ENCODE results near the gene FAM181A. TPM values are rescaled to one million over a fixed set of nuclear protein-coding genes. Genes with fewer than 3 reads are reported as not detected.

Gene FAM181A
- total RNA-seq, 4 donors from 2014 or later = not detected

GRCh38 chr14:93944348-93945069, 17.4 kb downstream of the FAM181A start:
- peaks cover 0 to 5% (median 0%) of the 10 kb centered on the region in 4 donors for H3K4me1 ChIP-seq
- peaks cover 0 to 10% (median 0%) of the 10 kb centered on the region in 3 donors for H3K36me3 ChIP-seq
- no peak for DNase-seq
- H3K27me3 ChIP-seq = no peaks in the 10 kb centered on the region
- no peaks in the 10 kb centered on the region for H3K9me3 ChIP-seq
- H3K4me3 ChIP-seq = no peak overlapping the region
- no peak for TF ChIP-seq POLR2A (IDR thresholded peaks at IDR 0.05)
- no peak for TF ChIP-seq CTCF (IDR thresholded peaks at IDR 0.05)
- H3K27ac ChIP-seq = peak overlapping the region in 1 of 4 donors; percentile 26

- Histone ChIP-seq H3K27me3 (no peaks in the 10 kb centered on the region), H3K4me1 (peaks cover 0 to under 1% (median 0%) of the 10 kb centered on the region in 4 donors), H3K27ac (no peak overlapping the region), H3K4me3 (no peak overlapping the region), H3K9me3 (no peaks in the 10 kb centered on the region), H3K36me3 (peaks cover 0 to 10% (median 0%) of the 10 kb centered on the region in 3 donors)
- DNase-seq = no peak
- no peak for TF ChIP-seq CTCF (IDR thresholded peaks at IDR 0.05)
- TF ChIP-seq POLR2A (IDR thresholded peaks at IDR 0.05) = no peak
Measured at GRCh38 chr14:93945070-93945399, 17.9 kb downstream of the FAM181A start.

- H3K4me3 ChIP-seq = no peak overlapping the region
- TF ChIP-seq POLR2A (IDR thresholded peaks at IDR 0.05) = no peak
- TF ChIP-seq CTCF (IDR thresholded peaks at IDR 0.05) = no peak
- H3K4me1 ChIP-seq = no peaks in the 10 kb centered on the region
- no peaks in the 10 kb centered on the region for H3K9me3 ChIP-seq
- H3K27me3 ChIP-seq = no peaks in the 10 kb centered on the region
- DNase-seq = no peak
- no peak overlapping the region for H3K27ac ChIP-seq
- H3K36me3 ChIP-seq = peaks cover 0 to 10% (median 0%) of the 10 kb centered on the region in 3 donors
Measured at GRCh38 chr14:93946104-93946503, 19.0 kb downstream of the FAM181A start.

- Histone ChIP-seq H3K9me3 (no peaks in the 10 kb centered on the region), H3K27ac (no peak overlapping the region), H3K27me3 (no peaks in the 10 kb centered on the region), H3K36me3 (peaks cover 0 to 10% (median 0%) of the 10 kb centered on the region in 3 donors), H3K4me1 (no peaks in the 10 kb centered on the region), H3K4me3 (no peak overlapping the region)
- TF ChIP-seq POLR2A (IDR thresholded peaks at IDR 0.05) (no peak), CTCF (IDR thresholded peaks at IDR 0.05) (no peak)
- DNase-seq = no peak
Measured at GRCh38 chr14:93946541-93947090, 19.5 kb downstream of the FAM181A start.

- Histone ChIP-seq H3K9me3 (no peaks in the 10 kb centered on the region), H3K4me1 (peaks cover 0 to 1% (median 0%) of the 10 kb centered on the region in 4 donors), H3K4me3 (no peak overlapping the region), H3K27me3 (no peaks in the 10 kb centered on the region), H3K27ac (no peak overlapping the region), H3K36me3 (peaks cover 0 to 10% (median 0%) of the 10 kb centered on the region in 3 donors)
- no peak for DNase-seq
- no peak for TF ChIP-seq CTCF (IDR thresholded peaks at IDR 0.05)
- TF ChIP-seq POLR2A (IDR thresholded peaks at IDR 0.05) = no peak
Measured at GRCh38 chr14:93947282-93947681, 20.1 kb downstream of the FAM181A start.

All from Peyer's patch (tissue), 4 donors.